Measurements from ENCODE around the gene PSMC5. TPM values are rescaled to one million over a fixed set of nuclear protein-coding genes. Genes with fewer than 3 reads are reported as not detected.

Gene PSMC5
- polyA plus RNA-seq, 1 donor from 2014 or later = 69.5 TPM

DNA sequence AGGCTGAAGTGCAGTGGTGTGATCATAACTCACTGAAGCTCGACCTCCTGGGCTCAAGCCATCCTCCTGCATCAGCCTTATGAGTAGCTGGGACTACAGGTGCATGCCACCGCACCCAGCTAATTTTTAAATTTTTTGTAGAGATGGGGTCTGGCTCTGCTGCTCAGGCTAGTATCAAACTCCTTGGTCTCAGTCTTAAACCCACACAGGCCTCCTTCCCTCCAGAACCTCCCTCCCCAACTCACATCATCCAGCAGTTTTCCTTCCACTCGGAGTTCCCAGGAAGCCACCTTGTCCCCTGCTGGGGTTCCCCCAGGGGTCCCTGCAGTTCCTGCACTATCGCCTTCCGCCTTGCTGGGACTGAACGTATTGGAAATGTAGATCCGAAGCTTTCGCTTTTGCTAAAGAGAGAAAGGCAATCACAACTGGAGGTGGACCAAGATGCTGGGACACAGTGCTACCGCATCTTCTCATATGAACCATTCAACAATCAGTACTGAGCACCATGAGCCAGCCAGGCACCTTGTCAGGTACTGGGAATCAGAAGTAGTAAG lies 8.0 kb downstream of the PSMC5 start:
- Histone ChIP-seq H3K27ac (ENCODE audit: low read length) (no peak overlapping the region), H3K9me2 (ENCODE audit: insufficient read depth, low read length) (no peaks in the 10 kb centered on the region), H4K20me1 (ENCODE audit: insufficient read depth) (no peaks in the 10 kb centered on the region), H3K36me3 (ENCODE audit: insufficient read depth, low read length) (no peaks in the 10 kb centered on the region), H2AFZ (ENCODE audit: low read depth, low read length) (no peak overlapping the region), H3K27me3 (ENCODE audit: insufficient read depth, low read depth, low read length) (no peaks in the 10 kb centered on the region), H3K79me2 (replicated peaks; ENCODE audit: insufficient read depth, low read length) (peaks cover 4% of the 10 kb centered on the region), H3F3A (ENCODE audit: insufficient read depth, low read length, poor library complexity, severe bottlenecking) (no peaks in the 10 kb centered on the region), H3K9ac (ENCODE audit: low read length) (no peak overlapping the region), H3K4me2 (ENCODE audit: low read length) (no peak overlapping the region), H3K4me3 (ENCODE audit: low read length) (no peak overlapping the region), H3K9me3 (ENCODE audit: low read length) (no peaks in the 10 kb centered on the region)
- TF ChIP-seq, protein P1, sequence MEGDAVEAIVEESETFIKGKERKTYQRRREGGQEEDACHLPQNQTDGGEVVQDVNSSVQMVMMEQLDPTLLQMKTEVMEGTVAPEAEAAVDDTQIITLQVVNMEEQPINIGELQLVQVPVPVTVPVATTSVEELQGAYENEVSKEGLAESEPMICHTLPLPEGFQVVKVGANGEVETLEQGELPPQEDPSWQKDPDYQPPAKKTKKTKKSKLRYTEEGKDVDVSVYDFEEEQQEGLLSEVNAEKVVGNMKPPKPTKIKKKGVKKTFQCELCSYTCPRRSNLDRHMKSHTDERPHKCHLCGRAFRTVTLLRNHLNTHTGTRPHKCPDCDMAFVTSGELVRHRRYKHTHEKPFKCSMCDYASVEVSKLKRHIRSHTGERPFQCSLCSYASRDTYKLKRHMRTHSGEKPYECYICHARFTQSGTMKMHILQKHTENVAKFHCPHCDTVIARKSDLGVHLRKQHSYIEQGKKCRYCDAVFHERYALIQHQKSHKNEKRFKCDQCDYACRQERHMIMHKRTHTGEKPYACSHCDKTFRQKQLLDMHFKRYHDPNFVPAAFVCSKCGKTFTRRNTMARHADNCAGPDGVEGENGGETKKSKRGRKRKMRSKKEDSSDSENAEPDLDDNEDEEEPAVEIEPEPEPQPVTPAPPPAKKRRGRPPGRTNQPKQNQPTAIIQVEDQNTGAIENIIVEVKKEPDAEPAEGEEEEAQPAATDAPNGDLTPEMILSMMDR (IDR thresholded peaks at IDR 0.05; ENCODE audit: poor library complexity, severe bottlenecking) = peak; percentile 2
- TF ChIP-seq, protein P2, sequence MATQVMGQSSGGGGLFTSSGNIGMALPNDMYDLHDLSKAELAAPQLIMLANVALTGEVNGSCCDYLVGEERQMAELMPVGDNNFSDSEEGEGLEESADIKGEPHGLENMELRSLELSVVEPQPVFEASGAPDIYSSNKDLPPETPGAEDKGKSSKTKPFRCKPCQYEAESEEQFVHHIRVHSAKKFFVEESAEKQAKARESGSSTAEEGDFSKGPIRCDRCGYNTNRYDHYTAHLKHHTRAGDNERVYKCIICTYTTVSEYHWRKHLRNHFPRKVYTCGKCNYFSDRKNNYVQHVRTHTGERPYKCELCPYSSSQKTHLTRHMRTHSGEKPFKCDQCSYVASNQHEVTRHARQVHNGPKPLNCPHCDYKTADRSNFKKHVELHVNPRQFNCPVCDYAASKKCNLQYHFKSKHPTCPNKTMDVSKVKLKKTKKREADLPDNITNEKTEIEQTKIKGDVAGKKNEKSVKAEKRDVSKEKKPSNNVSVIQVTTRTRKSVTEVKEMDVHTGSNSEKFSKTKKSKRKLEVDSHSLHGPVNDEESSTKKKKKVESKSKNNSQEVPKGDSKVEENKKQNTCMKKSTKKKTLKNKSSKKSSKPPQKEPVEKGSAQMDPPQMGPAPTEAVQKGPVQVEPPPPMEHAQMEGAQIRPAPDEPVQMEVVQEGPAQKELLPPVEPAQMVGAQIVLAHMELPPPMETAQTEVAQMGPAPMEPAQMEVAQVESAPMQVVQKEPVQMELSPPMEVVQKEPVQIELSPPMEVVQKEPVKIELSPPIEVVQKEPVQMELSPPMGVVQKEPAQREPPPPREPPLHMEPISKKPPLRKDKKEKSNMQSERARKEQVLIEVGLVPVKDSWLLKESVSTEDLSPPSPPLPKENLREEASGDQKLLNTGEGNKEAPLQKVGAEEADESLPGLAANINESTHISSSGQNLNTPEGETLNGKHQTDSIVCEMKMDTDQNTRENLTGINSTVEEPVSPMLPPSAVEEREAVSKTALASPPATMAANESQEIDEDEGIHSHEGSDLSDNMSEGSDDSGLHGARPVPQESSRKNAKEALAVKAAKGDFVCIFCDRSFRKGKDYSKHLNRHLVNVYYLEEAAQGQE (IDR thresholded peaks at IDR 0.05; ENCODE audit: borderline replicate concordance) = no peak
- TF ChIP-seq EZH2 (IDR thresholded peaks at IDR 0.05; ENCODE audit: borderline replicate concordance, insufficient read depth, low read length, poor library complexity, severe bottlenecking) (no peak), TAF1 (IDR thresholded peaks at IDR 0.05; ENCODE audit: low read depth) (no peak), POLR2AphosphoS5 (IDR thresholded peaks at IDR 0.05) (no peak)

DNA sequence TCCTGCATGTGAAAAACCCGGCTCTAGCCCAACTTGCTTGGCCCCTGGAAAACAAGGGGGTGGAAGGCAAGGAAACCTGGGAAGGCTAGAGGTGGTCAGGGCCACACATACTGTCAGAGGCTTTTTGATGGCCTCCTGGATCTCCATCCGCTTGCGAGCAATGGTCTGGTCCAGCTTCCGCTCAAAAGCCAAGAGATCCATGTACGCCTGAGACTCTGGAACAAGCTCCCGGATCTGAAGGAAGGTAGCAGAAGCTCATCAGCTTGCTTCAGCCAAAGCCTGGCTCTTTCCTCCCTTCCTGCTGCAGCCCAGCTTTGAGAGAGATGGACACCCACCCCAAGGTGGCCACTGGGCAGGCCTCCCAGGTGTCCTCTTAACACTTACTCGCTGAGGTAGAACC lies 9.6 kb downstream of the PSMC5 start:
- TF ChIP-seq MXI1 (conservative IDR thresholded peaks at IDR 0.05; ENCODE audit: poor library complexity, severe bottlenecking) (no peak), RAD21 (conservative IDR thresholded peaks at IDR 0.05) (no peak), EP300 (conservative IDR thresholded peaks at IDR 0.05; ENCODE audit: poor library complexity, severe bottlenecking) (no peak), TAF1 (IDR thresholded peaks at IDR 0.05; ENCODE audit: low read depth) (no peak), SMC3 (conservative IDR thresholded peaks at IDR 0.05; ENCODE audit: poor library complexity) (no peak), POLR2AphosphoS5 (IDR thresholded peaks at IDR 0.05) (no peak), EZH2 (IDR thresholded peaks at IDR 0.05; ENCODE audit: borderline replicate concordance, insufficient read depth, low read length, poor library complexity, severe bottlenecking) (no peak)
- TF ChIP-seq, protein P2 (IDR thresholded peaks at IDR 0.05; ENCODE audit: borderline replicate concordance) = no peak
- TF ChIP-seq, protein P1 (IDR thresholded peaks at IDR 0.05; ENCODE audit: poor library complexity, severe bottlenecking) = no peak
- H3K9ac ChIP-seq (ENCODE audit: low read length) = no peak overlapping the region
- no peak overlapping the region for H3K4me3 ChIP-seq (ENCODE audit: low read length)
- H3F3A ChIP-seq (ENCODE audit: insufficient read depth, low read length, poor library complexity, severe bottlenecking) = no peaks in the 10 kb centered on the region
- H3K79me2 ChIP-seq (replicated peaks; ENCODE audit: insufficient read depth, low read length) = peaks cover 15% of the 10 kb centered on the region
- H3K27me3 ChIP-seq (ENCODE audit: insufficient read depth, low read depth, low read length) = no peaks in the 10 kb centered on the region
- H4K20me1 ChIP-seq (ENCODE audit: insufficient read depth) = no peaks in the 10 kb centered on the region
- H3K4me2 ChIP-seq (ENCODE audit: low read length) = no peak overlapping the region
- no peak overlapping the region for H3K27ac ChIP-seq (ENCODE audit: low read length)
- no peaks in the 10 kb centered on the region for H3K9me2 ChIP-seq (ENCODE audit: insufficient read depth, low read length)
- no peak overlapping the region for H2AFZ ChIP-seq (ENCODE audit: low read depth, low read length)
- H3K9me3 ChIP-seq (ENCODE audit: low read length) = no peaks in the 10 kb centered on the region
- no peaks in the 10 kb centered on the region for H3K36me3 ChIP-seq (ENCODE audit: insufficient read depth, low read length)
